ENCODE measurements around the gene NEFH.

DNA sequence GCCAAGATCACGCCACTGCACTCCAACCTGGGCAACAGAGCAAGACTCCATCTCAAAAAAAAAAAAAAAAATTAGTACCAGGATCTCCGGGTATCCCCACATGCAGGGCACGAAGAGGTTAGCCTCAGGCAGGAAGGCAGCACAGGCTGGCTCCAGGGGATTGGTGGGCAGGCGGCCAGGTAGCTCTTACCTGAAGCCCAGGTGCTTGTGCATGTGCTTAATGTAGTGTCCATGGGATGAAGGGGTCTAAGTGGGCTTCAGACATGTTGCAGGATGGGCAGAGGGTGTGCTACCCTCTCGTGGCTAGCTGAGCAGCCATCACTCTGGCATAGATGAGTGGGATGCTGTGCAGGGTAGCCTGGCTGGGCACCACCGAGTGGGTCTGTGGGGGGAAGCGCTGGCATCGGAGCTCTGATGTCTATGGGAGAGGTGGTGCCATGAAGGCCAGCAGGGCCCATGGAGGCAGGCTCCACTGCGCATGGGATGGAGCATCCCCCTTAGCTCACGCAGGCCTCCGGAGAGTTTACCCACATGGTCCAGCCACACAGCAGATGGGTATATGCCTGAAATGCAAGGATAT, 30.6 kb upstream of the NEFH start:
- TF ChIP-seq POLR2A (IDR thresholded peaks at IDR 0.05; ENCODE audit: borderline replicate concordance, extremely low read depth, insufficient read depth, insufficient read length) (no peak), EZH2 (IDR thresholded peaks at IDR 0.05) (no peak)
